H9 (cell line): ENCODE data around the gene IGF1R. TPM values are rescaled to one million over a fixed set of nuclear protein-coding genes. Genes with fewer than 3 reads are reported as not detected.

Source experiments
- DNase-seq: peaks from one replicate; pipeline ENCODE4 v3.0.0-alpha.2; 2017
- H2AFZ ChIP-seq: one replicate; pipeline ENCODE4 v1.6.1; 2013; ENCODE audit warnings: mild to moderate bottlenecking, low read length, control low read depth, moderate library complexity
- H2AK5ac ChIP-seq: 2 replicates; pipeline ENCODE4 v1.6.1; 2013; ENCODE audit warnings: low read length, control low read depth, mixed read lengths; ENCODE audit not compliant: insufficient read length
- H2BK120ac ChIP-seq: one replicate; pipeline ENCODE4 v1.6.1; 2013; ENCODE audit warnings: low read depth, mild to moderate bottlenecking, low read length, control low read depth, inconsistent platforms; ENCODE audit not compliant: poor library complexity, severe bottlenecking
- H2BK12ac ChIP-seq: 2 replicates; pipeline ENCODE4 v1.6.1; 2013; ENCODE audit warnings: low read length, control low read depth, mixed read lengths, low read depth; ENCODE audit not compliant: insufficient read length
- H2BK15ac ChIP-seq: 2 replicates; pipeline ENCODE4 v1.6.1; 2013; ENCODE audit warnings: low read depth, low read length, control low read depth
- H2BK20ac ChIP-seq: one replicate; pipeline ENCODE4 v1.6.1; 2013; ENCODE audit warnings: low read depth, mild to moderate bottlenecking, low read length, control low read depth, inconsistent platforms; ENCODE audit not compliant: poor library complexity, severe bottlenecking
- H2BK5ac ChIP-seq: 2 replicates; pipeline ENCODE4 v1.6.1; 2013; ENCODE audit warnings: low read length, control low read depth, mixed read lengths; ENCODE audit not compliant: insufficient read length
- H3K14ac ChIP-seq: 2 replicates; pipeline ENCODE4 v1.6.1; 2013; ENCODE audit warnings: low read length, control low read depth; ENCODE audit not compliant: insufficient read depth
- H3K18ac ChIP-seq: 2 replicates; pipeline ENCODE4 v1.6.1; 2013; ENCODE audit warnings: low read depth, mild to moderate bottlenecking, mixed read lengths, low read length, control low read depth; ENCODE audit not compliant: insufficient read length
- H3K23ac ChIP-seq: 2 replicates; pipeline ENCODE4 v1.6.1; 2013; ENCODE audit warnings: low read length, control low read depth, mixed read lengths, low read depth; ENCODE audit not compliant: insufficient read length
- H3K23me2 ChIP-seq: 2 replicates; pipeline ENCODE4 v1.6.1; 2013; ENCODE audit warnings: low read depth, mild to moderate bottlenecking, mixed read lengths, low read length, control low read depth; ENCODE audit not compliant: insufficient read length, poor library complexity, severe bottlenecking
- H3K27ac ChIP-seq: 2 replicates; pipeline ENCODE4 v1.5.1; 2013; ENCODE audit warnings: low read length, control low read depth, mixed read lengths, low read depth; ENCODE audit not compliant: insufficient read length
- H3K27me3 ChIP-seq: 2 replicates; pipeline ENCODE4 v1.6.1; 2013; ENCODE audit warnings: low read length, control low read depth, inconsistent platforms; ENCODE audit not compliant: insufficient read depth
- H3K4ac ChIP-seq: 2 replicates; pipeline ENCODE4 v1.6.1; 2013; ENCODE audit warnings: low read depth, mild to moderate bottlenecking, control low read depth, inconsistent platforms, low read length, moderate library complexity
- H3K4me1 ChIP-seq: 2 replicates; pipeline ENCODE4 v1.6.1; 2013; ENCODE audit warnings: low read length, control low read depth, inconsistent platforms; ENCODE audit not compliant: insufficient read depth
- H3K4me2 ChIP-seq: 2 replicates; pipeline ENCODE4 v1.6.1; 2013; ENCODE audit warnings: low read length, control low read depth, mixed read lengths; ENCODE audit not compliant: insufficient read length, insufficient read depth
- H3K56ac ChIP-seq: 2 replicates; pipeline ENCODE4 v1.6.1; 2013; ENCODE audit warnings: low read depth, mild to moderate bottlenecking, mixed read lengths, low read length, control low read depth; ENCODE audit not compliant: insufficient read length
- H3K79me1 ChIP-seq: 2 replicates; pipeline ENCODE4 v1.6.1; 2013; ENCODE audit warnings: low read depth, mild to moderate bottlenecking, moderate library complexity, low read length, control low read depth, inconsistent platforms; ENCODE audit not compliant: insufficient read depth, poor library complexity, severe bottlenecking
- H3K79me2 ChIP-seq: 2 replicates; pipeline ENCODE4 v1.6.1; 2013; ENCODE audit warnings: low read length, control low read depth, inconsistent platforms; ENCODE audit not compliant: insufficient read depth
- H3K9ac ChIP-seq: 2 replicates; pipeline ENCODE4 v1.6.1; 2013; ENCODE audit warnings: low read length, control low read depth, mixed read lengths; ENCODE audit not compliant: insufficient read length; ENCODE audit errors: extremely low read depth
- H3K9me3 ChIP-seq: one replicate; pipeline ENCODE4 v1.6.1; 2013; ENCODE audit warnings: low read depth, low read length, inconsistent platforms; ENCODE audit not compliant: control insufficient read depth
- H3T11ph ChIP-seq: one replicate; pipeline ENCODE4 v1.6.1; 2013; ENCODE audit warnings: mild to moderate bottlenecking, low read length, control low read depth, inconsistent platforms
- H4K20me1 ChIP-seq: one replicate; pipeline ENCODE4 v1.6.1; 2013; ENCODE audit not compliant: control insufficient read depth, insufficient read length, insufficient read depth
- H4K5ac ChIP-seq: 2 replicates; pipeline ENCODE4 v1.6.1; 2013; ENCODE audit warnings: low read depth, mild to moderate bottlenecking, mixed read lengths, low read length, control low read depth; ENCODE audit not compliant: insufficient read length
- H4K8ac ChIP-seq: replicated peaks from 2 replicates; pipeline ENCODE4 v1.6.1; 2013; ENCODE audit warnings: low read length, control low read depth, mixed read lengths, low read depth; ENCODE audit not compliant: insufficient read length
- H4K91ac ChIP-seq: 2 replicates; pipeline ENCODE4 v1.6.1; 2013; ENCODE audit warnings: low read depth, mild to moderate bottlenecking, moderate library complexity, mixed read lengths, low read length, control low read depth; ENCODE audit not compliant: insufficient read length
- H3K27ac Mint-ChIP-seq, 3 experiments: 2 replicates in 2 of 3; 3 replicates in 1 of 3; pipeline ENCODE4 v1.8.0; 2020 to 2021; ENCODE audit warnings: mixed read lengths in 3 of 3, mild to moderate bottlenecking in 1 of 3, moderate library complexity in 1 of 3
- H3K27me3 Mint-ChIP-seq: 2 replicates; pipeline ENCODE4 v1.8.0; 2021; ENCODE audit warnings: low read depth, mild to moderate bottlenecking, moderate library complexity, mixed read lengths
- H3K36me3 Mint-ChIP-seq, 3 experiments: 2 replicates in 2 of 3; 3 replicates in 1 of 3; pipeline ENCODE4 v1.8.0; 2020 to 2021; ENCODE audit warnings: low read depth in 3 of 3, mixed read lengths in 3 of 3; ENCODE audit not compliant: insufficient read depth in 1 of 3
- H3K4me1 Mint-ChIP-seq, 2 experiments: 2 replicates each; pipeline ENCODE4 v1.8.0; 2020; ENCODE audit warnings: mixed read lengths in 2 of 2
- H3K4me3 Mint-ChIP-seq, 2 experiments: 2 replicates in 1 of 2; 3 replicates in 1 of 2; pipeline ENCODE4 v1.8.0; 2020 to 2021; ENCODE audit warnings: mild to moderate bottlenecking in 2 of 2, mixed read lengths in 2 of 2, moderate library complexity in 1 of 2
- H3K9me3 Mint-ChIP-seq, 2 experiments: 2 replicates in 1 of 2; 3 replicates in 1 of 2; pipeline ENCODE4 v1.8.0; 2020; ENCODE audit warnings: mild to moderate bottlenecking in 2 of 2, mixed read lengths in 2 of 2, moderate library complexity in 1 of 2
- WGBS: extraction: QIAGEN DNeasy Blood & Tissue Kit; methylation state at CpG from one replicate; pipeline ENCODE4 v1.1.7; 2013; ENCODE audit warnings: missing lambda C conversion rate, low lambda C conversion rate, mixed read lengths; ENCODE audit not compliant: insufficient read length; ENCODE audit errors: extremely low coverage; 5-methylcytosine and 5-hydroxymethylcytosine counted together
- total RNA-seq: library from RNA; stranded (reverse); gene quantifications from 2 replicates; pipeline ENCODE4 v1.2.1, GENCODE V29; 2021
- TF ChIP-seq, protein P1 (sequence below): fragments of 200-600 bp; sonication (generic); conservative IDR thresholded peaks from 3 replicates; pipeline ENCODE4 v1.8.0; 2021; ENCODE audit warnings: antibody characterized with exemption, mild to moderate bottlenecking

The IGF1R gene
- total RNA-seq, 1 experiment from 2014 or later = 70.0 TPM

- Histone ChIP-seq H3K27me3 (no peaks in the 10 kb centered on the region), H3K9me3 (no peaks in the 10 kb centered on the region), H3K4ac (no peak overlapping the region), H4K5ac (no peak overlapping the region), H2AK5ac (no peak overlapping the region), H2BK12ac (no peak overlapping the region), H3K14ac (no peak overlapping the region), H3K23me2 (no peaks in the 10 kb centered on the region), H3T11ph (no peak overlapping the region), H3K79me2 (peaks cover 9% of the 10 kb centered on the region; the same call in 1 of the 2 replicates), H4K8ac (no peak overlapping the region), H3K56ac (no peak overlapping the region), H3K4me1 (peaks cover 3% of the 10 kb centered on the region; the same call in 1 of the 2 replicates), H4K91ac (no peak overlapping the region), H2AFZ (no peak overlapping the region), H3K23ac (no peak overlapping the region), H2BK20ac (no peak overlapping the region), H3K18ac (no peak overlapping the region), H2BK120ac (no peak overlapping the region), H3K79me1 (peaks cover 5% of the 10 kb centered on the region), H4K20me1 (no peaks in the 10 kb centered on the region), H2BK5ac (no peak overlapping the region), H2BK15ac (no peak overlapping the region), H3K9ac (no peak overlapping the region), H3K27ac (no peak overlapping the region), H3K4me2 (no peak overlapping the region)
- Mint-ChIP-seq H3K9me3 (no peaks in the 10 kb centered on the region), H3K36me3 (no peaks in the 10 kb centered on the region; a peak in 1 of 7 replicates), H3K27ac (peak overlapping the region in 1 of 3 experiments; percentile 22; a peak in 1 of 7 replicates), H3K4me1 (peaks cover 51 to 55% of the 10 kb centered on the region in 2 experiments), H3K27me3 (no peaks in the 10 kb centered on the region), H3K4me3 (no peak overlapping the region)
- DNase-seq = no peak
- whole genome bisulfite sequencing = no CpG with 5 or more reads among the region's 3 CpGs
- TF ChIP-seq, protein P1, sequence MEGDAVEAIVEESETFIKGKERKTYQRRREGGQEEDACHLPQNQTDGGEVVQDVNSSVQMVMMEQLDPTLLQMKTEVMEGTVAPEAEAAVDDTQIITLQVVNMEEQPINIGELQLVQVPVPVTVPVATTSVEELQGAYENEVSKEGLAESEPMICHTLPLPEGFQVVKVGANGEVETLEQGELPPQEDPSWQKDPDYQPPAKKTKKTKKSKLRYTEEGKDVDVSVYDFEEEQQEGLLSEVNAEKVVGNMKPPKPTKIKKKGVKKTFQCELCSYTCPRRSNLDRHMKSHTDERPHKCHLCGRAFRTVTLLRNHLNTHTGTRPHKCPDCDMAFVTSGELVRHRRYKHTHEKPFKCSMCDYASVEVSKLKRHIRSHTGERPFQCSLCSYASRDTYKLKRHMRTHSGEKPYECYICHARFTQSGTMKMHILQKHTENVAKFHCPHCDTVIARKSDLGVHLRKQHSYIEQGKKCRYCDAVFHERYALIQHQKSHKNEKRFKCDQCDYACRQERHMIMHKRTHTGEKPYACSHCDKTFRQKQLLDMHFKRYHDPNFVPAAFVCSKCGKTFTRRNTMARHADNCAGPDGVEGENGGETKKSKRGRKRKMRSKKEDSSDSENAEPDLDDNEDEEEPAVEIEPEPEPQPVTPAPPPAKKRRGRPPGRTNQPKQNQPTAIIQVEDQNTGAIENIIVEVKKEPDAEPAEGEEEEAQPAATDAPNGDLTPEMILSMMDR = no peak
Measured at GRCh38 chr15:98844261-98844660, 195.9 kb downstream of the IGF1R start.
